NCI-H2081 treated with DMSO at 0.1 percent for 48 hours (cell line): ENCODE measurements around the gene CCDC179.

ENCODE experiments used
- DNase-seq: peaks from one replicate; lab custom pipeline; 2025; lab: John Stamatoyannopoulos, UW

CCDC179 gene

DNA sequence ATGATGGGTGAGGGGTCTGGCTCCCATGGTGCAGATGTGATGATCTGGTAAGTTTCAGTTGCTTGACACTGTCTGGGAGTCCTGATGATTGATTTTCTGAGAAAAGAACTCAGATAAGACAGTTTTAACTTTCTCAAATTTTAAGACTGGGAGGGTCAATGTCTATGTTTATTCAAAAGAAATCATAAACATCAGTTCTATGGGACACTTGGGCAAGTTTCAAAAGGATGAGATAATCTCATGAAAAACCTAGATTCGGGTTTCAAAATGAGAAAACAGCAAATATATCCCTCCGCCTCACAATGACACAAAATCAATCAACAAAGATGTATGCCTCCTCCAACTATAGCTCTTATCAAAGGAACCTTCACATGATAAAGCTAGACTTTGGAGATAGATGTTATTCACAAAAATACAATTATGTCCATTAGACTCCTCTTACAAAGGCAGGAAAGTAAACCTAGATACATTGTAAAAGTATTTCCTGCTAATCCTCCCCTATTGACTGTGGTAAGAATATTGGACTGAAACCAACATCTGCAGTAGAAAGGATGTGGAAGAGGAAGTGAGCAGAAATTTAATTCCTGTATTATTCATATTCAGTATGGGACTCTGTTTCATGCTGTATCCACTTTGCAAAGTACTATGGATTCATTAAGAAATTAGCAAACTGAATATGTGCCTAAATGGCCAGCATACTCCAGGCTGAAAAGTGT lies 52.3 kb downstream of the CCDC179 start:
- DNase-seq: no peak

DNA sequence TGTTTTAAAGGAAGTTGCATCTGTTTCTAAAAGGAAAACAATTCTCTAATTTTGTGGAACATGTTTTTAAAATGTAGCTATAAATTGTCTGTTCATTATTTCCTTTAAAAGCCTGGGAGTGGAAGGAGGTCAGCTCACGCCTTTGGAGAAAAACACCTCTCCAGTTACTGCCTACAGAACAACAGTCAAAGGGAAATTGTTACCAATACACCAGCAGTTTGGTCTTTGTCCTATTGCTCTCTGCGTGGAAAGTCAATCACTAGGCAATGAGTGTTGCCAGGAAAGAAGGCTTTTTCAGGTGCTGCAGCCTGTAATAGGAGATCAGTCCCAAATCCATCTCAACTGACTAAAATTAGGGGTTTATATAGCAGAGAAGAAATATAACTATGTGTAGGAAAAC lies 52.9 kb downstream of the CCDC179 start:
- no peak for DNase-seq

DNA sequence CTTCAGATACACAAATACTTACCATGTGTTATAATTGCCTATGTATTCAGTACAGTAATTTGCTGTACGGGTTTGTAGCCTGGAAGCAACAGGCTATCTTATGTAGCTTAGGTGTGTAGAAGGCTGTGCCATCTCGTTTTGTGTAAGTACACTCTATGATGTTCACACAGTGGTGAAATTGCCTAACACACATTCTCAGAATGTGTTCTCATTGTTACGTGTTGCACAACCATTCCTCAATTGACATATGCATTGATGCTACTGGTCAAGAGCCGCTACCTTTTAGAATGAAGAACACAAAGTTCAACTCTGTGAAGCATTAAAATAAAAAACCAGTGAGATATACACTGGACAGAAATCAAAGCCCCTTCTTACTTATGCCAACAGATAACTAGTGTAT lies 57.4 kb downstream of the CCDC179 start:
- DNase-seq: no peak

DNA sequence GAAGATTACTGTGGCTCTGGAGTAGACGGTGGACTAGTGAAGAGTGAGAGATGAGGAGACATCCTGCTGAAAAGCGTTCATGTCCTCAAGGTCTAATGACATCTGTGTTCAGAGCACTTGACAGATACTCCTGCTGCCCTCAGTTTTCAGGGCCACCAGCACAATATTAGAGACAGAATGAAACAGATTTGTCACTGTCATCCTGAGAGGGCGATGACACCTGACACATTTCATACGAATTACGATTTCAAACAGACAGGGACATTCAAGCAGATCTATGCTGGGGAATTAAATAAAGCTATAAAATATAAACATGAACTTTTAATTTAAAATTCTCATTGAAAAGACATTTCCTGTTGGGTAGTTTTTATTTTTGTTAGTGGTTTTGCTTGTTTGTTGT lies 59.8 kb downstream of the CCDC179 start:
- no peak for DNase-seq

DNA sequence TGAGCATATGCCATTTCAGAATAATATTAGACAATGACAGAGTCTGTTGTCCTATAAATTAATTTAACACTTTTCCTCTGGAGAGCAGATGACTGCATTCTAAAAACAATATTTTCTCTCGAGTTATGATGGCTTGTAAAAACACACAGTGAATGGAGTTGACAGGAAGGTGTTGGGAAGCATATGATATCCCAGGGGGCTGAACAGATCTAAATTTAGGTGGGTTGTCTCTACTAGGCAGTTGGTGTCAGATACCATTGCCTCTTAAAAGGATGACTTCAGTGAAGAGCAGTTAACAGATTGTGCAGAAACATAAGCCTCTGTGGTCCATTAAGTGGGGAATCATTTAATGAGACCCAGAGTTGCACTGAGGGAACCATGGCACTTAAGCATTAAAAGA lies 61.4 kb downstream of the CCDC179 start:
- DNase-seq: no peak

DNA sequence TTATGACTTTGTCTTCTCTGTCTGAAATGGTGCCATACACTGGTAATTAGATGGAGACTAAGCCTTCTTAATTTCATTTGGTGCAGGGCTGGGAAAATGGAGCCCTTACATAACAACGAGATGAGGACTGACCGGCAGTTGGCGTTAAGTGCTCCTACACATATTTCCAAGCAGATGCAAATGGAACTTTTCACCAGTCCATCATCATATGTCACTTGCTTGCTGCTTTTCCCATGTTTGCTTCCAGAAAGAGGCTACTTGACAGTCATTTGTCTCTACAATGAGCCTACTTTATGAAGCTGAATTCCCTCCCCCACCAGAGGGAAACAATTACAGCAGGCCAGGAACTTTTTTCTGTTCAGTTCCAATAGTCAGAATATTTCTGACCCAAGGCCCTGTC lies 63.2 kb downstream of the CCDC179 start:
- no peak for DNase-seq
